SK-N-SH treated with all-trans-retinoic acid at 6 μM for 48 hours (cell line): ENCODE results near the gene S100A3.
"Not testable (repeated sequence)": the region's sequence is repeated elsewhere in the genome, so short reads cannot be mapped to it uniquely, and the experiment has no call there.

ENCODE experiments used
- ATAC-seq: fragments of 200-7000 bp; cut with Tn5 transposase; 3 replicates; pipeline ENCODE4 v1.9.1; 2020; ENCODE audit warnings: mild to moderate bottlenecking, moderate library complexity
- ARNTL ChIP-seq: fragments of 450-650 bp; formaldehyde crosslinking; IDR thresholded peaks from 2 replicates; pipeline ENCODE4 v1.5.0; 2020; ENCODE audit warnings: low read depth, mild to moderate bottlenecking, moderate library complexity, borderline replicate concordance
- BACH2 ChIP-seq: fragments of 250-450 bp; sonication (Bioruptor Pico); IDR thresholded peaks from 2 replicates; pipeline ENCODE4 v1.9.0; 2021; ENCODE audit warnings: mild to moderate bottlenecking, borderline replicate concordance
- CSDC2 ChIP-seq: fragments of 250-450 bp; sonication (Bioruptor Pico); IDR thresholded peaks from 2 replicates; pipeline ENCODE4 v1.5.0; 2020; ENCODE audit warnings: mild to moderate bottlenecking, moderate library complexity
- ESRRG ChIP-seq: fragments of 250-450 bp; sonication (Bioruptor Pico); IDR thresholded peaks from 2 replicates; pipeline ENCODE4 v1.6.1; 2021; ENCODE audit warnings: mild to moderate bottlenecking
- GLIS3 ChIP-seq: fragments of 250-450 bp; sonication (Bioruptor Pico); IDR thresholded peaks from 2 replicates; pipeline ENCODE4 v1.5.0; 2020; ENCODE audit warnings: mild to moderate bottlenecking, moderate library complexity
- ISL1 ChIP-seq: fragments of 250-450 bp; sonication (Bioruptor Pico); IDR thresholded peaks from 2 replicates; pipeline ENCODE4 v2.1.2; 2022; ENCODE audit warnings: mild to moderate bottlenecking, moderate library complexity
- OSR1 ChIP-seq: fragments of 250-450 bp; sonication (Bioruptor Pico); IDR thresholded peaks from 2 replicates; pipeline ENCODE4 v1.8.0; 2022; ENCODE audit warnings: moderate library complexity, mild to moderate bottlenecking, inconsistent platforms
- PPARA ChIP-seq: fragments of 250-450 bp; sonication (Bioruptor Pico); IDR thresholded peaks from 2 replicates; pipeline ENCODE4 v1.5.0; 2020; ENCODE audit warnings: mild to moderate bottlenecking, borderline replicate concordance
- RARB ChIP-seq: fragments of 250-450 bp; sonication (Bioruptor Pico); IDR thresholded peaks from 2 replicates; pipeline ENCODE4 v1.8.0; 2021; ENCODE audit warnings: mild to moderate bottlenecking, moderate library complexity
- SNAI2 ChIP-seq: fragments of 250-450 bp; sonication (Bioruptor Pico); IDR thresholded peaks from 2 replicates; pipeline ENCODE4 v1.5.0; 2020; ENCODE audit warnings: mild to moderate bottlenecking, moderate library complexity
- TCF4 ChIP-seq: fragments of 250-450 bp; sonication (Bioruptor Pico); IDR thresholded peaks from 2 replicates; pipeline ENCODE4 v1.8.0; 2021; ENCODE audit warnings: mild to moderate bottlenecking, moderate library complexity, borderline replicate concordance
- TOX ChIP-seq: fragments of 250-450 bp; sonication (Bioruptor Pico); IDR thresholded peaks from 2 replicates; pipeline ENCODE4 v1.8.0; 2021; ENCODE audit warnings: mild to moderate bottlenecking, moderate library complexity, borderline replicate concordance
- ZC3H10 ChIP-seq: fragments of 250-450 bp; sonication (Bioruptor Pico); IDR thresholded peaks from 2 replicates; pipeline ENCODE4 v1.5.1; 2021; ENCODE audit warnings: mild to moderate bottlenecking, moderate library complexity
- ZFP30 ChIP-seq: fragments of 450-650 bp; formaldehyde crosslinking; IDR thresholded peaks from 2 replicates; pipeline ENCODE4 v1.5.0; 2022; ENCODE audit warnings: mild to moderate bottlenecking, moderate library complexity
- ZNF565 ChIP-seq: fragments of 450-650 bp; formaldehyde crosslinking; conservative IDR thresholded peaks from 2 replicates; pipeline ENCODE4 v1.5.0; 2020; ENCODE audit warnings: low read depth, mild to moderate bottlenecking, moderate library complexity
- ZNF70 ChIP-seq: fragments of 450-650 bp; formaldehyde crosslinking; IDR thresholded peaks from 2 replicates; pipeline ENCODE4 v1.5.0; 2020; ENCODE audit warnings: mild to moderate bottlenecking, moderate library complexity
- ZNF8 ChIP-seq: fragments of 450-650 bp; formaldehyde crosslinking; IDR thresholded peaks from 2 replicates; pipeline ENCODE4 v1.5.0; 2020; ENCODE audit warnings: mild to moderate bottlenecking, moderate library complexity
- TF ChIP-seq, protein P1 (sequence below): fragments of 250-450 bp; sonication (Bioruptor Pico); IDR thresholded peaks from 2 replicates; pipeline ENCODE4 v1.5.0; 2020; ENCODE audit warnings: mild to moderate bottlenecking, moderate library complexity
- TF ChIP-seq, protein P2 (sequence below): fragments of 250-450 bp; sonication (Bioruptor Pico); IDR thresholded peaks from 2 replicates; pipeline ENCODE4 v1.5.1; 2020; ENCODE audit warnings: low read depth, mild to moderate bottlenecking, moderate library complexity
- TF ChIP-seq, protein P3 (sequence below): fragments of 250-450 bp; sonication (Bioruptor Pico); IDR thresholded peaks from 2 replicates; pipeline ENCODE4 v1.5.1; 2021; ENCODE audit warnings: mild to moderate bottlenecking, moderate library complexity
- TF ChIP-seq, protein P4 (sequence below): fragments of 250-450 bp; sonication (Bioruptor Pico); IDR thresholded peaks from 2 replicates; pipeline ENCODE4 v1.8.0; 2020; ENCODE audit warnings: mild to moderate bottlenecking, moderate library complexity, borderline replicate concordance
- TF ChIP-seq, protein P5 (sequence below): fragments of 250-450 bp; sonication (Bioruptor Pico); IDR thresholded peaks from 2 replicates; pipeline ENCODE4 v1.8.0; 2021; ENCODE audit warnings: low read depth, mild to moderate bottlenecking, moderate library complexity, borderline replicate concordance

S100A3 gene

DNA sequence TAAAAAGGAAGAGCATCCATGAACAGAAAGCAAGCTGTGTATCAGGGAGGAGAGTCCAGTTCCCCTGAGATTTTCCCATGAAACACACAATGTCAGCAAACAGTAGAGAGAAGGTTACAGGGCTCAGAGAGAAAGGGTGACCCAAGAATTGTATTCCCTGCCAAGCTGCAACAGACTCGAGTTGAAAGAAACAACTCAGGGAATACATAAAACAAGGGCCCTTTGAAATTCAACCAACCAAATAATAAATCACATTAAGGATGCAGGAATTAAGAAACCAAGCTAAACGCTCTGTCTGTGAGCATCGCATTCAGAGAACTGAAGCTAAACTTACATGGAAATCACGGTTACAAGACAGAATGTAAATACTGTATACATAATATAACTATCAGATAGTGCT is 43.7 kb upstream of the S100A3 start:
- no peak for ATAC-seq
- TF ChIP-seq, protein P1, sequence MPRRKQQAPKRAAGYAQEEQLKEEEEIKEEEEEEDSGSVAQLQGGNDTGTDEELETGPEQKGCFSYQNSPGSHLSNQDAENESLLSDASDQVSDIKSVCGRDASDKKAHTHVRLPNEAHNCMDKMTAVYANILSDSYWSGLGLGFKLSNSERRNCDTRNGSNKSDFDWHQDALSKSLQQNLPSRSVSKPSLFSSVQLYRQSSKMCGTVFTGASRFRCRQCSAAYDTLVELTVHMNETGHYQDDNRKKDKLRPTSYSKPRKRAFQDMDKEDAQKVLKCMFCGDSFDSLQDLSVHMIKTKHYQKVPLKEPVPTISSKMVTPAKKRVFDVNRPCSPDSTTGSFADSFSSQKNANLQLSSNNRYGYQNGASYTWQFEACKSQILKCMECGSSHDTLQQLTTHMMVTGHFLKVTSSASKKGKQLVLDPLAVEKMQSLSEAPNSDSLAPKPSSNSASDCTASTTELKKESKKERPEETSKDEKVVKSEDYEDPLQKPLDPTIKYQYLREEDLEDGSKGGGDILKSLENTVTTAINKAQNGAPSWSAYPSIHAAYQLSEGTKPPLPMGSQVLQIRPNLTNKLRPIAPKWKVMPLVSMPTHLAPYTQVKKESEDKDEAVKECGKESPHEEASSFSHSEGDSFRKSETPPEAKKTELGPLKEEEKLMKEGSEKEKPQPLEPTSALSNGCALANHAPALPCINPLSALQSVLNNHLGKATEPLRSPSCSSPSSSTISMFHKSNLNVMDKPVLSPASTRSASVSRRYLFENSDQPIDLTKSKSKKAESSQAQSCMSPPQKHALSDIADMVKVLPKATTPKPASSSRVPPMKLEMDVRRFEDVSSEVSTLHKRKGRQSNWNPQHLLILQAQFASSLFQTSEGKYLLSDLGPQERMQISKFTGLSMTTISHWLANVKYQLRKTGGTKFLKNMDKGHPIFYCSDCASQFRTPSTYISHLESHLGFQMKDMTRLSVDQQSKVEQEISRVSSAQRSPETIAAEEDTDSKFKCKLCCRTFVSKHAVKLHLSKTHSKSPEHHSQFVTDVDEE (CRISPR knock-in tag): no peak
- TF ChIP-seq ZNF565 (CRISPR knock-in tag): no peak
- no peak for TF ChIP-seq BACH2 (CRISPR knock-in tag)
- TF ChIP-seq TOX (CRISPR knock-in tag): no peak
- TF ChIP-seq, protein P2, sequence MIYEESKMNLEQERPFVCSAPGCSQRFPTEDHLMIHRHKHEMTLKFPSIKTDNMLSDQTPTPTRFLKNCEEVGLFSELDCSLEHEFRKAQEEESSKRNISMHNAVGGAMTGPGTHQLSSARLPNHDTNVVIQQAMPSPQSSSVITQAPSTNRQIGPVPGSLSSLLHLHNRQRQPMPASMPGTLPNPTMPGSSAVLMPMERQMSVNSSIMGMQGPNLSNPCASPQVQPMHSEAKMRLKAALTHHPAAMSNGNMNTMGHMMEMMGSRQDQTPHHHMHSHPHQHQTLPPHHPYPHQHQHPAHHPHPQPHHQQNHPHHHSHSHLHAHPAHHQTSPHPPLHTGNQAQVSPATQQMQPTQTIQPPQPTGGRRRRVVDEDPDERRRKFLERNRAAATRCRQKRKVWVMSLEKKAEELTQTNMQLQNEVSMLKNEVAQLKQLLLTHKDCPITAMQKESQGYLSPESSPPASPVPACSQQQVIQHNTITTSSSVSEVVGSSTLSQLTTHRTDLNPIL (CRISPR knock-in tag): no peak
- TF ChIP-seq ZC3H10 (CRISPR knock-in tag): no peak
- TF ChIP-seq ZFP30 (CRISPR knock-in tag): no peak
- TF ChIP-seq, protein P3, sequence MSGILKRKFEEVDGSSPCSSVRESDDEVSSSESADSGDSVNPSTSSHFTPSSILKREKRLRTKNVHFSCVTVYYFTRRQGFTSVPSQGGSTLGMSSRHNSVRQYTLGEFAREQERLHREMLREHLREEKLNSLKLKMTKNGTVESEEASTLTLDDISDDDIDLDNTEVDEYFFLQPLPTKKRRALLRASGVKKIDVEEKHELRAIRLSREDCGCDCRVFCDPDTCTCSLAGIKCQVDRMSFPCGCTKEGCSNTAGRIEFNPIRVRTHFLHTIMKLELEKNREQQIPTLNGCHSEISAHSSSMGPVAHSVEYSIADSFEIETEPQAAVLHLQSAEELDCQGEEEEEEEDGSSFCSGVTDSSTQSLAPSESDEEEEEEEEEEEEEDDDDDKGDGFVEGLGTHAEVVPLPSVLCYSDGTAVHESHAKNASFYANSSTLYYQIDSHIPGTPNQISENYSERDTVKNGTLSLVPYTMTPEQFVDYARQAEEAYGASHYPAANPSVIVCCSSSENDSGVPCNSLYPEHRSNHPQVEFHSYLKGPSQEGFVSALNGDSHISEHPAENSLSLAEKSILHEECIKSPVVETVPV: no peak
- no peak for TF ChIP-seq ZNF8 (CRISPR knock-in tag)
- TF ChIP-seq ESRRG: no peak
- TF ChIP-seq OSR1 (CRISPR knock-in tag): no peak
- no peak for TF ChIP-seq GLIS3 (CRISPR knock-in tag)
- TF ChIP-seq ARNTL (CRISPR knock-in tag): no peak
- no peak for TF ChIP-seq CSDC2 (CRISPR knock-in tag)
- TF ChIP-seq, all 23 proteins: peak for 0

DNA sequence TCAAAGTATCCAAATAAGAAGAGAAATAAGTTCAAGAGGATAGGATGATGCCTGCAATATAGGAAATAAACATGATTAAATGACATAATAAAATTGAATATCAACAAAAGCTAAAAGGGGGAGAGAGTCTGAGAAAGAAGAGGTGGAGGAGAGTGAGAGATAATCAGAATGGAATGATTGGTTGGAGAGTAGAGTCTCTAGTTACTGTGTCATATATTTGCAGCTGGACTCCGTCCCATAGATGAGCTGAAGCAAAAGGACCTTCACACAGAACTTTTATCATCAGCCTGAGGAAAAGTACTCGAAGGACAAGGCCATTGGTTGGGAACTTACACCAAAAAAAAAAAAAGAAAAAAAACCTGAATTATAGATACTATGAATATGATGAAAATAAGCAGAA is 39.4 kb upstream of the S100A3 start:
- no peak for ATAC-seq
- TF ChIP-seq, protein P3: no peak
- TF ChIP-seq SNAI2 (CRISPR knock-in tag) (no peak), RARB (no peak), ESRRG (no peak), ZFP30 (CRISPR knock-in tag) (no peak), TCF4 (CRISPR knock-in tag) (no peak), GLIS3 (CRISPR knock-in tag) (no peak), BACH2 (CRISPR knock-in tag) (no peak), CSDC2 (CRISPR knock-in tag) (no peak), ZNF70 (CRISPR knock-in tag) (no peak), ARNTL (CRISPR knock-in tag) (no peak), ZC3H10 (CRISPR knock-in tag) (no peak), PPARA (no peak), ISL1 (CRISPR knock-in tag) (no peak)
- TF ChIP-seq, protein P1 (CRISPR knock-in tag): no peak
- TF ChIP-seq, protein P4, sequence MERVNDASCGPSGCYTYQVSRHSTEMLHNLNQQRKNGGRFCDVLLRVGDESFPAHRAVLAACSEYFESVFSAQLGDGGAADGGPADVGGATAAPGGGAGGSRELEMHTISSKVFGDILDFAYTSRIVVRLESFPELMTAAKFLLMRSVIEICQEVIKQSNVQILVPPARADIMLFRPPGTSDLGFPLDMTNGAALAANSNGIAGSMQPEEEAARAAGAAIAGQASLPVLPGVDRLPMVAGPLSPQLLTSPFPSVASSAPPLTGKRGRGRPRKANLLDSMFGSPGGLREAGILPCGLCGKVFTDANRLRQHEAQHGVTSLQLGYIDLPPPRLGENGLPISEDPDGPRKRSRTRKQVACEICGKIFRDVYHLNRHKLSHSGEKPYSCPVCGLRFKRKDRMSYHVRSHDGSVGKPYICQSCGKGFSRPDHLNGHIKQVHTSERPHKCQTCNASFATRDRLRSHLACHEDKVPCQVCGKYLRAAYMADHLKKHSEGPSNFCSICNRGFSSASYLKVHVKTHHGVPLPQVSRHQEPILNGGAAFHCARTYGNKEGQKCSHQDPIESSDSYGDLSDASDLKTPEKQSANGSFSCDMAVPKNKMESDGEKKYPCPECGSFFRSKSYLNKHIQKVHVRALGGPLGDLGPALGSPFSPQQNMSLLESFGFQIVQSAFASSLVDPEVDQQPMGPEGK (CRISPR knock-in tag): no peak
- TF ChIP-seq, protein P2 (CRISPR knock-in tag): no peak
- TF ChIP-seq, protein P5, sequence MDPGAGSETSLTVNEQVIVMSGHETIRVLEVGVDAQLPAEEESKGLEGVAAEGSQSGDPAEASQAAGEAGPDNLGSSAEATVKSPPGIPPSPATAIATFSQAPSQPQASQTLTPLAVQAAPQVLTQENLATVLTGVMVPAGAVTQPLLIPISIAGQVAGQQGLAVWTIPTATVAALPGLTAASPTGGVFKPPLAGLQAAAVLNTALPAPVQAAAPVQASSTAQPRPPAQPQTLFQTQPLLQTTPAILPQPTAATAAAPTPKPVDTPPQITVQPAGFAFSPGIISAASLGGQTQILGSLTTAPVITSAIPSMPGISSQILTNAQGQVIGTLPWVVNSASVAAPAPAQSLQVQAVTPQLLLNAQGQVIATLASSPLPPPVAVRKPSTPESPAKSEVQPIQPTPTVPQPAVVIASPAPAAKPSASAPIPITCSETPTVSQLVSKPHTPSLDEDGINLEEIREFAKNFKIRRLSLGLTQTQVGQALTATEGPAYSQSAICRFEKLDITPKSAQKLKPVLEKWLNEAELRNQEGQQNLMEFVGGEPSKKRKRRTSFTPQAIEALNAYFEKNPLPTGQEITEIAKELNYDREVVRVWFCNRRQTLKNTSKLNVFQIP (CRISPR knock-in tag): no peak
- TF ChIP-seq, all 23 proteins: peak for 0

DNA sequence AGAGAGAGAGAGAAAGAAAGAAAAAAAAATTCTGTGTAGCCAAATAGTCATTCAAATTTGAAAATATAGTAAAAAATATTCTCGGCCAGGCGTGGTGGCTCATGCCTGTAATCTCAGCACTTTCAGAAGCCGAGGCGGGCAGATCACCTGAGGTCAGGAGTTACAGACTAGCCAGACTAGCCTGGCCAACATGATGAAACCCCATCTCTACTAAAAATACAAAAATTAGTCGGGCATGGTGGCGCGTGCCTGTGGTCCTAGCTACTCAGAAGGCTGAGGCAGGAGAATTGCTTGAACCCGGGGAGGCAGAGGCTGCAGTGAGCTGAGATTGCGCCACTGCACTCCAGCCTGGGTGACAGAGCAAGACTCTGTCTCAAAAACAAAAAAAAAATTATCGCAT is 39.0 kb upstream of the S100A3 start:
- ATAC-seq: not testable (repeated sequence)
